Activated CD8-positive, alpha-beta memory T cell treated with anti-CD3 and anti-CD28 coated beads, Interleukin-2, amount 50 U/mL, for 24 hours (primary cell): Measurements from ENCODE around the gene CIPC.

Experiments
- DNase-seq: peaks from one replicate; pipeline ENCODE4 v3.0.0-alpha.2; 2020; ENCODE audit errors: extremely low read depth

The CIPC gene, protein sequence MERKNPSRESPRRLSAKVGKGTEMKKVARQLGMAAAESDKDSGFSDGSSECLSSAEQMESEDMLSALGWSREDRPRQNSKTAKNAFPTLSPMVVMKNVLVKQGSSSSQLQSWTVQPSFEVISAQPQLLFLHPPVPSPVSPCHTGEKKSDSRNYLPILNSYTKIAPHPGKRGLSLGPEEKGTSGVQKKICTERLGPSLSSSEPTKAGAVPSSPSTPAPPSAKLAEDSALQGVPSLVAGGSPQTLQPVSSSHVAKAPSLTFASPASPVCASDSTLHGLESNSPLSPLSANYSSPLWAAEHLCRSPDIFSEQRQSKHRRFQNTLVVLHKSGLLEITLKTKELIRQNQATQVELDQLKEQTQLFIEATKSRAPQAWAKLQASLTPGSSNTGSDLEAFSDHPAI

DNA sequence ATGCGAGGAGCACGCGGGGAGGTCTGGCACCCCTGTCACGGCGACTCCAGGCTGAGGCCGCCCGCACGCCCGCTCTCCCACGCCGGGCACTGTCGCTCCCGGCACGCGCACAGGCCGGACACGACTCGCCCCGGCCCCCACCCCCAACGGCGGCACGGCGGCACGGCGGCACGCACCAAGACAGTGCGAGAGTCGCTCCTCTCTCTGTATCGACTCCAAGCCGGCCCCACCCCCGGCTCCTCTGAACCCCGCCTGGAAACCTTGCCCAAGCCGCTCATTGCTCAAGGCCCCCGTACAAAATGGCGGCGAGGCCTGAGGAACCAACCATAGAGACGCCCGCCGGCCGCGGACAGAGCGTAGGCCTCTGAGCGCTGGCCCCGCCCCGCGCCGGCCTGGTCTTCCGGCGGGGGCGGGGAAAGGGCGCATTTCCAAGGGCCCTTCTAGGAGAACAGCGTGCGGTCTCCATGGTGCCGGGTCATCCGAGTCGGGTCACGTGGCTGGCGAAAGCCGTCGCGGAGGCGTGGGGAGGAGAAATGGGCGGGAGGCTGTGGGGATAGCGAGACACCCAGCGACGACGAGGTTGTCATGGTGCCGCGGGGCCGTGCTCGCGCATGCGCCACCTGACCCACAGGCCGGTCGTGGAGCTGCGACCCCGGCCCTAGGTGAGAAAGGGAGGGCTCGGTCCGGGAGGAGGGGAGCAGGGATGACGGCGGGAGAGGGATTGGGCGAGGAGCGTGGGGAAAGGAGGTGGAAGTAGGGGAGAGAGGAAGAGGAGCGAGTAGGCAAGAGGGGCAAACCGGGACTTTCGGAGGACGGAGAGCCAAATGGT lies at the start of gene CIPC:
Gene CIPC (plus strand): TSS at position 559 of the 829 bp plus-strand sequence. CDS start 7,451 bp downstream, outside the sequence.
- DNase-seq, result peak; percentile 99

DNA sequence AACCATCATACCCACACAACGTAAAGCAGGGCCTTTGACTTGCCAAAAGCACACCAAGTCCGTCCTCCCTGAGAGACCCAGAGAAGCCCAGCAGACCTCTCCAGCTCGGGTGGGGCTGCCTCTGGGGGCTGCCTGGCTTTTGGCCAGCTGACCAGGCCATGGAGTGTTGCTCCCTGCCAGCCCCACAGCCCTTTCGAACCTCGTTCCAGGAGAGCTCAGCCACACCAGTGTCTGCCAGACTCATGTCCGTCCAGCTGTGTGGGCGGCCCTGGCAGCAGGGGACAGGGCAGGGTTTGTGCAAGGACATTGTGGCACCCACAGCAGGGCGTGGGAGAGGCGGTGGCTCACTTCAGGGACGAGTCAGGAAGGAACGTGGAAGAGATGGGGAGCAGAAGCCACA lies 46.9 kb upstream of the CIPC start:
- no peak for DNase-seq

DNA sequence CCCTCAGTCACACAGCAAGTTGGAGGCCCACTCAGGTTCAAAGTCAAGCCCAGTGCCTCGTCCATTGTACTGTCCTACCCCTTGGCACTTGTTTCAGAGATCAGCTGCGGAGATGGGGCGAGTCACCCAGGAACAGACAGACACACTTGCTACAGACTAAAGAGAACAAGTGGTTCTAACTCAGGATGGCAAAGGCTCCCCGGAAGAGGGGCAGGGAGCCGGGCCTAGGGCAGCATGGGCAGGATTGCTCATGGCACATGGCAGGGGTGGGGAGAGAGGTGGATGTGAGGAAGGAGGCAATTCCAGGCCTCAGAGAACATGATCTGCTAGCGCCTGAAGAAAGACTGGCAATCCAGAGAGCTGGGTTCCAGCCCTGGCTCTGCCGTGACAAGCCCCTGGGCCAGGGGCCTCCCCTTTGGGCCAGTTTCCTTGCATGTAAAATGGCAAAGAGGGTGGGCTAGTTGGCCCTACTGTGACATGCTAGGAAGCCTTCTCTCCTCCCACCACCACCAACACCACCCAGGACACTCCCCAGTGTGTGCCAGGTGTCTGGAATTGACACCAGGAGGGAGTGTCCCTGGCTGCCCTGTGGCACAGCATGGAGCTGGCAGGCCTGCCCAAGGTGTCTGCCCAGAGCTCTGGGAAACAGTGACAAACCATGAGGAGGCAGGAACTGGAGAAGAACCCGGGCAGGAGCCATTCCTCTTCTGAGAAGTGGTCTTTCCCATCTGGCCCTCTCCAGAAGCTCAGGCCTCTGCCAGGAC lies 45.6 kb upstream of the CIPC start:
- DNase-seq, result no peak

DNA sequence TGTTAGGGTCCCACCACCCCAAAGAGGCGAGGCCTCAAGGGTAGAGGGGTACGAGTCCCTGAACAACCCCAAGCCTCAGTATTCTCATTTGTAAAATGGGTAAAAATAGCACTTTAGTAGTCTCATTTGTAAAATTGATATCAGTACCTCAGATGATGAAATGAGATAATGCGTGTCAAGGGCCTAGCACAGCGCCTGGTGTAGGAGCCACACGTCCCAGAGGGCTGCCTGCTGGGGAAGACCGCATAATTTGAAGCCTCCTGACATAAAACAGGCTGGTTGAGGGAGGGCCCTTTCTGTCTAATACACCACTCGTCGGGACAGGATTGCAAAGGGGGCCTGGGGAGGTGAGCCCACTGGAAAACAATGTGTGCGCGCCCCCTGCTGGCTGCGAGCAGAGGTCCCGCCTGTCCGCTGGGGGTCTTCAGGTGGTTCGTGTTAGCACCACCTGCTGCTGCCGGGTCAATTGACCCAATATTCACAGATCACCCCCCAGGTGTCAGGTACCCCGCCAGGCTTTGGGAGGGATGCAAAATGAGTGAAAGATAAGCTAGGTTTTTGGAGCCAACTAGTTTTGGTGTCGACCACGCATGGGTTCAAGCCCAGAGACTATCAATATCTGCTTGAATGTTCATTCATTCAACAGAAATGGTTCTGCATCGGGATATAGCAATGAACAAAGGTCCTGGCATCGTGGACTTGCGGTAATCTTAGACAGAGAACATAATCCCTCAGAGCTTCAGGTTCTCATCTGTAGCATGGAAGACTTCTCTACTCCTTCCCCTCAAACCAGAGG lies 44.8 kb upstream of the CIPC start:
- no peak for DNase-seq

DNA sequence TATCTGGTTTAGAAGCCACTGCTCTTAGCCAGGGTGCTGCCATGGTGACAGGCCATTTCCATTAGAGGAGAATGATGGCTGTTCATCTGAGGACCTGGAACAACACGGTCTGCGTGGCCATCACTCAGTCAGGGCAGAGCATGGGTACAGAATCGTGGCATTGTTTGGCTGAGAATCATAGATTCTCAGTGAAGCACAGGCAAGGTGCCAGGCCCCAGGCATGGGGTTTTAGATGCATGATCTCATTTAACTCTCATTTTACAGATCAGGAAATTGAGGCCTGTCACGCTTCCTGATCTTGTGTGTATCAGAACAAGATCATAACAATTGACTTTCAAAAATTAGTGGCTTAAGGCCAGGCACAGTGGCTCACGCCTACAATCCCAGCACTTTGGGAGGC lies 42.8 kb upstream of the CIPC start:
- DNase-seq, result no peak

DNA sequence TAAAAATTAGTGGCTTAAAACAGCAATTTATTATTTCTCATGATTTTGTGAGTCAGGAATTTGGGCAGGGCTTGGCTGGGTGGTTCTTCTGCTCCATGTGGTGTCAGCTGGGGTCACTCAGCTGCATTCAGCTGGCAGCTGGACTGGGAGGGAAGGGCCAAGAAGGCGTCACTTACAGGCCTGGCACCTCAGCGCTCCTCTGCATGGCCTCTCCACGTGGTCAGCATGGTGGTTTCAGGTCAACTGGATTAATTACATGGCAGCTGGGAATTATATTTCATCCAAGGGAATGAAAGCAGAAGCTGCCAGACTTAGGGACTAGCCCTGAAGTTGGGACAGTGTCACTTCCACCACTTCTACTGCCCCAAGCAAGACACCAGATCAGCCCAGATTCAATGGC lies 42.1 kb upstream of the CIPC start:
- DNase-seq, result no peak

DNA sequence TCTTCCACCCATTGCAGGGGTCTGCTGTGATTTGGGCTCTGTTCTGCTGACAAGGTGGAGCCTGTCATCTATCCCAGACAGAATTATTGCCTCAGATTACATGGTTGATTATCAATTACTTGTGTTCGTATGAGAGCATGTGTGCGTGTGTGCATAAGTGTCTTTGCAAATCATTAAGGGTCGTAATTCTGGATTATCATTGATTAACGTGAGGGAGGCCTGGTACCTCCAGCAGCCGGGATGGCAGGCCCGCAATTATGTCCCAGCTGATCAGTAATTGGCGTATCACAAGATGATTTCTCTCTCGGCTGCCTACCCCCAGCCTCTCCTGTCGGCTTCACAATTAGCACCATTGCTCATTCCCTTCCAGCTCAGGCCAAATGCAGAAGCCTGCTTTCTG lies 39.9 kb upstream of the CIPC start:
- DNase-seq, result no peak

DNA sequence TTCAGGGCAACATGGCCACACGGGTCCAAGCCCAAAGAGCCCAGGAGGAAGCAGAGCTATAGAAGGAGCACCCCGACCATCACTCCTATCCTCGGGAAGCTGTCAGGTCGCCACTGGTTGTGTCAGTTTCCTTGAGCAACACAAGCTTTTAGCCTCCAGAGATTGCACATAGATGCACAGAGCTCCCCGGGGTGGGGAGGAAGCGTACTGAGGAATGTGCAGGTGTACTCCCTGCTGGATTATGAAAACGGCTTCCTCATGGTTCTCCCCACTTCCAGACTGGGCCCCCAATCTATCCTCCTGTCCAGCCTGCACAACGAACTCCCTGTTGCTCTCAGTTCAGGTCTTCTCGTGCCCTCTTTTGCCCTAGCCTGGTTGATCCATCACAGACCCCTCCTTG lies 39.3 kb upstream of the CIPC start:
- DNase-seq, result no peak

DNA sequence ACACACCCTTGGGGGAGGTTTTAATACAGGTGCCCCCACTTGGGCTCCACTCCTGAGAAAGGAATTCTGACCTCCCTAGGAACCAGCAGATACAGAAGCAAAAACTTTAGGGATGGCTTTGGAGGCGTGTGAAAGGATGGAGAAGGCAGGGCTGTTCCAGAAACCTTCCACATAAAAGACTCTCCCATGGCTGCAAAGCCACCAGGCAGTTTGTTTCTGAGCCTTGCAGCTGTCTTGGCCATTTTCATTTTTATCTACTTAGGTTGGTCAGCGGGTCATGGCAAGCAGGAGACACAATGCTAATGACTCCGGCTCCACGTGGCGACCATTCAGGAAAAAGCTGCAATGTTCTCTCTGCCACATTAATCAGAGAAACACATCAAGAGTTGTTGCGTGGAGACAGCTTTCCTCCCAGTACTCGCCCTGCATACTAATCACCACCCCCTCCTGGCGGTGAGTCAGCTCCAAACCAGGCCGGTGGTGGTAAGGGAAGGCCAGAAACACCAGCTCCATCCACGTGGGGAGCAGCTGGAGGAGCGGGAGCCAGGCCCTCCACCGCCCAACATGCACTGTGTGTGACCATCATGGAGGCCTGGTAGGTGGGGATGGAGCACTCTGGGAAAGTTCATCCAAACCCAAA lies 38.7 kb upstream of the CIPC start:
- DNase-seq, result no peak

DNA sequence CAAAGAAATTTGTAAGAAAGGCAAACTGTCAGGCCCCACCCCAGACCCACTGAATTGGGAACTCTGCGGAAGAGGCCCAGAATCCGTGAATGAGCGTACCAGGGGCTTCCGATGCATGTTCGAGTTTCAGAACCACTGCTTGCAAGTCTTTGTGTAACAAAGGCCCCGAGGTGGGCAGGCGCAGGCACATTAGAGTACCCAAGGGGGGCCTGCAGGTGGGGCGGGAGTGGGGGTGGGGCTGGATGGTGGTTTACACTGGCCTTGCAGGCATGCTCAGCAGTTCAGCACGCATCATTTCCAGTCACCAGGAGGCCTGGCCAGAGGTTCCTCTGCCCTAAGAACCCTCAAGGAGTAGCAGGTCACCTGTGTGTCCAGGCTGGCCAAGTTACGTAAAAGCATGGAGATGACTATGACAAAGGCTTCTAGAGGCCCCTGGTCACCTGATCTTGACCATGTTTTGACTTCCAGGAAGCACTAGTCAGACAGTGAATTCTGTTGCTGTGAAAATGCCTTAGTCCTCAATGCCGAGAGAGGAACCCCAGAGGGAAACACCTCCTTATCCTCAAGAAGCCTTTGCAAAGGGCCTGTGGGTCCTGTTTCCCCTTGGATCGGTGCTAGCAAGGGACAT lies 36.3 kb upstream of the CIPC start:
- no peak for DNase-seq

DNA sequence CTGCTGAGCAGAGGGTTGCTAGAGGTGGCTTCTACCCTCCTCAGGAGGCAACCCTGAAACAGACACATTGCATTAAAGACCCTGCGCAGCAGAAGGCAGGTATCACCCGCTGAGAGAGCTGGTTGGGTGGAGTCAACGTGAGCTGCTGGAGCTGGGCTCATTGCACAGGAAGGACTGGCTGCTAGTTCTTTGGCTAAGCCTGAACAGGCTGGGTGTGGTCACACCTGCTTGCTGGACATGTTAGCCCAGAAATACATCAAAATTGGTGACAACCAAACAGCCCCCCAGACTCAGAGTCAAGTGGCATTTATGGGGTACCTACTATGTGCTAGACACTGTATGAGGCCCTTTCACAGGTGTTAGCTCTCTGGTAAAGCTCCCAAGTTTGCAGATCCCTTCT lies 35.8 kb upstream of the CIPC start:
- no peak for DNase-seq

DNA sequence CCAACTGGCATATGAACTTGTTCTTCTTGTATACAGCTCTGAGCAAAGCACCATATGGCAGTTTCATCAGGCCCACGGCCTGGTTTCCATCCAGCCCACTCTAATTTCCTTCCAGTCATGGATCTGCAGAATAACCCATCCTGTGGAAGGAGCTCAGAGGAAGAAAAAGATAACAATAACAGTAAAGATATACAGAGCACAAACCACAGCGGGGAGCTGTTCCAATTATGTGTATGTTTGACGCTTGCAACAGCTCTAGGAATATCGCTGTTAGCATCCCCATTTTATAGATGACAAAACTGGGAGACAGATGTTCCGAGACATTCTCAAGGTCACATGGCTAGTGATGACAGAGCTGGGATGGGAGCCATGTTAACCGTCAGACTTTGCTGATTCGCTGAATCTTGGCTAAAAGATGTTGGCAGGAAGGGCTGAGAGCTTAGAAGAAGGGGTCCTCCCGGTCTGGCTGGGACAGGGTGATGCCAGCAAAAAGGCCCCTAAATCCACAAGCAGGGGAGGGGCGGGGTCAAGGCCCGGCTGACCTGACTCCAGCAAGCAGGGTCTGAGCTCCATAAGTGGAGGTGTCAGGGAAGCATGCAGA lies 34.4 kb upstream of the CIPC start:
- no peak for DNase-seq

DNA sequence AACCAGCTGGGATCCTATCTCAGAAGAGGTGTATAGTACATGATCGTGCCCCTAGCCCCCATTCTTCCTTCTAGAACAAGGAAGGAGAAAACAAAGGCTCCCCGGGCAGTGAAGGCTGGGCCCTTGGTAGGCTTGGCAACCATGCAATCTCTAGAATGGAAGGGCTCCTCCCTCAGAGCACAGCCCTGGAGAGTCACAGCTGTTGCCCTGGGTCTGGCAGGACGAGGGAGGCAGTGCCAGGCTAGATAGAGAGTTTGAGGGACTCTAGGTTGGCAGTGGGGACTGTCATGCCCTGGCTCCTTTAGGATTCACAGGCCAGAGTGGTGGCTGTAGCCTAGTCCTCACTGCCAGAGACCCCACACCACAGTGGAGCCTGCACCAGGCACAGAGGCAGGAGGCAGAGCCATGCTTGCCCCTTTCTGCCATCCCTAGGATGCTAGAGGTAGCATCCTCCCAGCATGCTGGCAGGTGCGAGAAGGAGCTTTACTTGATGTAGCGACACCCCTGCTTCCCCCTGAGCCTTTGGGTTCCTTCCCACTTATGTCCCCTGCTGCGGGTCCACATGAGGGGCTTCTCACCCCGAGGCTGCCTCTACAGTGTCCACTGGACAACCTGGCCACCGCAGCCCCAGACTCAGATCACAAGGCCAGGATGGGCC lies 33.4 kb upstream of the CIPC start:
- DNase-seq, result no peak

DNA sequence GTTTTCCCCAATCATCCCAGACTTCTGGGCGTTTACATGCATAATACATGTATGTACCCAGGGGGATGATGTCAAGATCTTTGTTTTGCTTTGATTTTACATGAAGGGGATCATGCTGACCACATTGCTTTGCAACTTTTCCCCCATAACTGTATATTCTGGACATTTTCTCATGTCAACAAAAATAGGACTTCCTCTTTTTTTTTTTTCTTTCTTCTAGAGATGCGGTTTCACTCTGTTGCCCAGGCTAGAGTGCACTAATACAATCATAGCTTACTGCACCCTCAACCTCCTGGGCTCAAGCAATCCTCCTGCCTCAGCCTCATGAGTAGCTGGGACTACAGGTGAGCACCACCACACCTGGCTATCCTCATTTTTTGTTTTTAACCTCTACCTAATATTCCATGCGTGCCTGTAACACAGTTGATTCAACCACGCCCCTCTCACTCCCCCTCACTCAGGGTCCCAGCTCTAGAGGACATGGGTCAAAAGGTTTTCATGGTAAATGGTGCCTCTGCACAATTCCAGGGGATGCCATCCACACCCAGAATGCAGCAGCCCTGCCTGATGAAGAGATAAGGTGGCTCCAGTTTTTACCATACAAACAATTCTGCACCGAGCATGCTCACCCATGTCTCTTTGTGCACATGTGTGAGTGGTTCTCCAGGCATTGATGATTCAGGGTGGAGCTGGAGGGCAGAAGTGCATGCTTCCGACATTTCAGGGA lies 32.0 kb upstream of the CIPC start:
- no peak for DNase-seq

DNA sequence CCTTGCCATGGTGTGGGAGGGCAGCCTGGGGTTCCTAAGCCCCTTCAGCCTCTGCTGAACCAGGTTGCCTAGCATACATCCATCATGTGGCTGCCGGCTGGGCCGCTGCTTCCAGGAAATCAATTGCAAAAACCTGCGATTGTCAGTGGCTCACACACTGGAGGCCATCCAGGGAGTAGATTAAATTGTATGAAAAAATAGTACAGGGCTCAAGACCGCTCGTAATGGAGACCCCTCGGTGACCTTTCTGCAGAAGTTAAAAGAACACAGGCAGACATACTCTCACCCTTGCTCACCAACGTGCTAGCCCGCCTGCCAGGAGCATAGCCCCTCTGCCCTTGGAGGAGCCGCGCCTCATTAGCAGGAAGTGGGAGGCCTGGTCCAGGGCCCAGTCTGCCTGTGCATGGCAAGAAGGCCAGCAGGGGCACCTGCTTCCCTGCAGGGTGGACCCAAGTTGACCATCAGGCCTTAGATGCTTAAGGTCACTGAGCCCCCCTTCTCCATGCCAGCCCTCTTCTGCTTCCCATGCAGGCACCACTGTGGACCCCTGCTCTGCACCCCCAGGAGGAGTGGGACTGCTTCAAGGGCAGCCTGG lies 31.4 kb upstream of the CIPC start:
- no peak for DNase-seq

DNA sequence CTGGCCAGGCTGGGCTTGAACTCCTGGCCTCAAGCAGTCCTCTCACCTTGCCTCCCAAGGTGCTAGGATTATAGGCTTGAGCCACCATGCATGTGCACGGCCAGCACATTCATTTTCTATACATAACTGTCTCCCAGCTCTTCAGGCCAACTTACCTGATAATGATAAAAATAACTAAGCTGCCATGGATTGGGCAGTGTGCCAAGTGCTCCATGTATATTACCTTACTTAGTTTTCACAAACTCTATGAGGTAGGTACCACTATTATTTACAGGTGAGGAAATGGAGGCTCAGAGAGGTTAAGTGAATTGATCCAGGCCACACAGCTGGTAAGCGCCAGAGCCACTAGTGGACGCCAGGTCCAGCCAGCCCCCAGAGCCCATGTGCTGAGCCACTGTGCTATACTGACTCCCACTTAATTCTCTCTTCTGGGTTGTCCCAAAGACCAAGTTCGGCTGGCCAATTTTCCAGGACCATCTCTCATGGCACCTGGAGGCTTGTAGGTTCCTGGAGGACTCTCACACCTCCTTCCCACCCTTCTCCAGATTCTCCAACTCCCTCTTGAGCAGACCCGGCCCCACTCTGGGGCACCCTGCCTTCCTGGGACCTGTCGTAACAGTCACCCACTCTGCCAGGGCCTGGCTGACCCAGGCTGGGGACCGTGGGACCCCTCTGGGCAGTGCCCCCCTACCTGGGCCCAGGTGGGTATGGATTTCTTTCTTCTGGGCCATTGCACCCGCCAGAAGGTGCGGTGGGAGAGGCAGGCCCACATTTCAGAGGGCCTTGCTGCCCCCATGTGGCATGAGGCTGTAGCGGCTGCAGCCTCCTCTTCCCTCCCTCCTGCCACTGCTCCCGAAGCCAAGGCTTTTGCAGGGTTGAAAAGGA lies 30.2 kb upstream of the CIPC start:
- no peak for DNase-seq

DNA sequence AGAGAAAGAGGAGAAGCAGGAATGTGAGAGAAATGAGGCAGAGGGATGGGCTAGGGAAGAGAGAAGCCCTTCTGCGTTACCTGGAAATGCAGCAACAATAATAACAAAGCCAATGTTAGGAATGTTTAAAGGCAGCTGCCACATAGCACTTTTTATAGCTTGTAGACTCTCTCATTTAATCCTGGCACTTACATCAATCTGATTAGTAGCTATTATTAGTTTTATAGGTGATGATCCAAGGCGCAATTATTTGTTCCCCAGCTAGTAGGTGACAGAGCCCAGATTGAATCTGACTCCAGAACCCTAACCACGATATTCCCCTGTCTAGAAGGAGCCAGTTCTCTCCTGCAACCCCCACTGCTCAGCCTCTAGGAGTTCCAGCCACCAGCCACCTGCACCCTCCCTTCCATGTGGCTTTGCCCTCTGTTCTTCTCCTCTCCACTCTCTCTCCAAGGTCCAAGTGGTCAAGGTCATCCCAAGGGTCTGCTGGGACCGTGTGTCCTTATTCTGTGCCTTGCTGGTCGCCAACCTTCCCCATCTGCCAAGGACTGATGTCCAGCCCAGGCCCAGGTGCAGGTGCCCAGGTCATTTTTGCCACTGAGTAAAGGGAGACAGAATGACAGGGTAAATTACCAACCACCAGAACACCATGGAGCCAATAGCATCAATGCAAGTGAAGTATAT lies 29.4 kb upstream of the CIPC start:
- no peak for DNase-seq
